ENCODE results near the gene SHB. TPM values are rescaled to one million over a fixed set of nuclear protein-coding genes. Genes with fewer than 3 reads are reported as not detected.

Gene SHB
- total RNA-seq, 1 donor: 19.9 TPM

DNA sequence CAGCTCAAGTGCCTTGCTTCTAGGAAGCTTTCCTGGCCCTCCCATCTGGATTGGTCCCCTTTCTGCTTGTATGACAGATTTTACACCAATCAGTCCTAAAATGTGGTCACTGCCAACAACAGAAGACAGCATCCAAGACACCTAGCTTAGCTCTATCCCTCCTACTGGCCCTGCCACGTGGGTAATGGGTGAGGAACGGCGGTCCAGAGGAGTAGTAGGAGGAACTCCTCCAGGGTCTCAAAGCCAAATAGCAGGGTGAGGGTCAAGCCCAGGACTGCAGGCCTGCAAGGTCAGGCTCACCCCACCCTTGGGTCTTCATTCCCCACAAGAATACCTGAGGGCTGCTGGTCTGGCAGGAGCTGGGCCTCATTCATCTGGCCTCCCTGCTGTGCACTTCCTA, 108.4 kb downstream of the SHB start:
- no peak for TF ChIP-seq CTCF (IDR thresholded peaks at IDR 0.05; ENCODE audit: insufficient read depth, low read depth, low read length)
- H3K4me3 ChIP-seq (ENCODE audit: low read depth, low read length): no peak overlapping the region
- no peak for DNase-seq (ENCODE audit: low read depth)

GRCh38 chr9:37959976-37960375, 109.1 kb downstream of the SHB start:
- DNase-seq (ENCODE audit: low read depth): no peak
- no peak overlapping the region for H3K4me3 ChIP-seq (ENCODE audit: low read depth, low read length)
- no peak for TF ChIP-seq CTCF (IDR thresholded peaks at IDR 0.05; ENCODE audit: insufficient read depth, low read depth, low read length)

- DNase-seq (ENCODE audit: low read depth): no peak
- H3K4me3 ChIP-seq (ENCODE audit: low read depth, low read length): no peak overlapping the region
- no peak for TF ChIP-seq CTCF (IDR thresholded peaks at IDR 0.05; ENCODE audit: insufficient read depth, low read depth, low read length)
These were observed 110.9 kb downstream of the SHB start for GRCh38 chr9:37958154-37958553.

DNA sequence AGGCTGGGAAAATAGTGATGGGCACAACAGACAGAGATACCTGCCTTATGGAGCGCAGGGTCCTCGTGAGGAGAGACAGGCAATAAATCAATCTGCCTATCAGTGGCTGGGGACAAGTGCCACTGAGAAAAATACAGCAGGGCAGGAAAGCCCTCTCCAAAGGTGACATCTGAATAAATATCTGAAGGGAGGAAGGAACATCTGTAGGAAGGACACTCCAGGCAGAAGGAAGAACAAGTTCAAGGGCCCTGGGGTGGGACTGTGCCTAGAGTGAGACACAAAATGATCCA, 111.4 kb downstream of the SHB start:
- DNase-seq (ENCODE audit: low read depth): no peak
- H3K4me3 ChIP-seq (ENCODE audit: low read depth, low read length): no peak overlapping the region
- TF ChIP-seq CTCF (IDR thresholded peaks at IDR 0.05; ENCODE audit: insufficient read depth, low read depth, low read length): no peak

DNA sequence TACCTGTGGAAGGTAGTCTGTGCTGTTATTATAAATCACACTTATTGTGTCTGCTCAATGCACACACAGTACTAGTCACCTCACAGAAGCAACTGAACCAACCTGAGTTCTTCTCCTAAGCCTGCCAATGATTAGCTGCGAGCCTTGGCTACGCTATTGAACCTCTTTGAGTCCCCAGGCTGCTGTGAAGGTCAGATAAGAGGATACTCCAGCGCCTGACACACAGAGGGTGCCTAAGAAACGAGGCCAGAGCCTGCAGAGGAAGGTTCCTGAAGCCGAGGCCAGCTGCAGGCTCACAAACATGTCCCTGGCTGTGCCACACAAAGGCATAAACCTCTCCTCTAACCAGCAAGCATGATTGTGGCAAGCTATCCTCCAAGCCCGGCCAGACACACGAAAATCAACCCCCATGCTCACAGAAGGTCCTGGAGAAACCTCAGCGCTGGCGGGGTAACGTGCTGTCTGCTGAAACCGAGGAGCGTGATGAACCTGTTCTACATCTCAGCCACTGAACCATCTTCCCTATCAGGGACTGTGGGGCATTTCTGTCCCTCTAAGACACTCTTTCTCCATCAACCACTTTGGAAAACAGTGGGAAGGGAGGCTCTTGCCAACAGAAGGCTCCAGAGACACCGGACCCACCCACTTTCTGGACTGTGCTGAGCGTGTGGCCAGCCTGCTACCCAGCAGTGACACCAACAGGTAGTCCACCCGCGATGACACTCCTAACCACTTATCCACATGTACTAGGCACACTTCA, 111.9 kb downstream of the SHB start:
- DNase-seq (ENCODE audit: low read depth): no peak
- no peak overlapping the region for H3K4me3 ChIP-seq (ENCODE audit: low read depth, low read length)
- TF ChIP-seq CTCF (IDR thresholded peaks at IDR 0.05; ENCODE audit: insufficient read depth, low read depth, low read length): no peak

- DNase-seq (ENCODE audit: low read depth): no peak
- TF ChIP-seq CTCF (IDR thresholded peaks at IDR 0.05; ENCODE audit: insufficient read depth, low read depth, low read length): no peak
- no peak overlapping the region for H3K4me3 ChIP-seq (ENCODE audit: low read depth, low read length)
These were observed 112.6 kb downstream of the SHB start for GRCh38 chr9:37956423-37956820.
